ENCODE results near the gene ATXN1.

The ATXN1 gene

GRCh38 chr6:16496210-16496609 is 265.1 kb downstream of the ATXN1 start:
- H3K4me3 ChIP-seq (ENCODE audit: low read length), result no peak overlapping the region
- no peaks in the 10 kb centered on the region for H3K9me3 ChIP-seq (ENCODE audit: insufficient read depth, low read length)
- no peak overlapping the region for H2AFZ ChIP-seq (ENCODE audit: low read depth, low read length)
- H3K79me2 ChIP-seq (ENCODE audit: low read length), result no peaks in the 10 kb centered on the region
- H3K36me3 ChIP-seq (replicated peaks; ENCODE audit: low read depth, low read length), result no peaks in the 10 kb centered on the region
- H3K4me1 ChIP-seq (ENCODE audit: low read length), result peaks cover 32% of the 10 kb centered on the region
- H3K27me3 ChIP-seq (ENCODE audit: low read depth, low read length), result peaks cover 35% of the 10 kb centered on the region
- TF ChIP-seq EZH2phosphoT487 (IDR thresholded peaks at IDR 0.05; ENCODE audit: low read depth) (no peak), CTCF (IDR thresholded peaks at IDR 0.05; ENCODE audit: low read depth, low read length) (no peak)
- no peak overlapping the region for H3K9ac ChIP-seq (ENCODE audit: low read length)
- H3K4me2 ChIP-seq (ENCODE audit: low read length), result no peak overlapping the region
- no peak overlapping the region for H3K27ac ChIP-seq (ENCODE audit: low read length)
- peaks cover 2% of the 10 kb centered on the region; the same call in 1 of the 2 replicates for H4K20me1 ChIP-seq (ENCODE audit: insufficient read depth, low read length)

GRCh38 chr6:16494793-16495192 is 266.5 kb downstream of the ATXN1 start:
- Histone ChIP-seq H3K9me3 (ENCODE audit: insufficient read depth, low read length) (no peaks in the 10 kb centered on the region), H2AFZ (ENCODE audit: low read depth, low read length) (no peak overlapping the region), H4K20me1 (ENCODE audit: insufficient read depth, low read length) (peaks cover 2% of the 10 kb centered on the region; the same call in 1 of the 2 replicates), H3K27me3 (ENCODE audit: low read depth, low read length) (peaks cover 35% of the 10 kb centered on the region), H3K4me3 (ENCODE audit: low read length) (no peak overlapping the region), H3K79me2 (ENCODE audit: low read length) (no peaks in the 10 kb centered on the region), H3K27ac (ENCODE audit: low read length) (no peak overlapping the region), H3K36me3 (replicated peaks; ENCODE audit: low read depth, low read length) (no peaks in the 10 kb centered on the region), H3K9ac (ENCODE audit: low read length) (no peak overlapping the region), H3K4me2 (ENCODE audit: low read length) (peak overlapping the region; percentile 50), H3K4me1 (ENCODE audit: low read length) (peaks cover 32% of the 10 kb centered on the region)
- TF ChIP-seq CTCF (IDR thresholded peaks at IDR 0.05; ENCODE audit: low read depth, low read length) (no peak), EZH2phosphoT487 (IDR thresholded peaks at IDR 0.05; ENCODE audit: low read depth) (no peak)

GRCh38 chr6:16493802-16494201 is 267.5 kb downstream of the ATXN1 start:
- Histone ChIP-seq H3K4me1 (ENCODE audit: low read length) (peaks cover 32% of the 10 kb centered on the region), H2AFZ (ENCODE audit: low read depth, low read length) (no peak overlapping the region), H3K36me3 (replicated peaks; ENCODE audit: low read depth, low read length) (no peaks in the 10 kb centered on the region), H3K27me3 (ENCODE audit: low read depth, low read length) (peaks cover 43% of the 10 kb centered on the region), H3K9ac (ENCODE audit: low read length) (no peak overlapping the region), H4K20me1 (ENCODE audit: insufficient read depth, low read length) (peaks cover 2% of the 10 kb centered on the region; the same call in 1 of the 2 replicates), H3K79me2 (ENCODE audit: low read length) (no peaks in the 10 kb centered on the region), H3K4me2 (ENCODE audit: low read length) (no peak overlapping the region), H3K4me3 (ENCODE audit: low read length) (no peak overlapping the region), H3K27ac (ENCODE audit: low read length) (no peak overlapping the region), H3K9me3 (ENCODE audit: insufficient read depth, low read length) (no peaks in the 10 kb centered on the region)
- TF ChIP-seq CTCF (IDR thresholded peaks at IDR 0.05; ENCODE audit: low read depth, low read length) (no peak), EZH2phosphoT487 (IDR thresholded peaks at IDR 0.05; ENCODE audit: low read depth) (no peak)

- Histone ChIP-seq H3K9me3 (ENCODE audit: insufficient read depth, low read length) (no peaks in the 10 kb centered on the region), H3K27ac (ENCODE audit: low read length) (no peak overlapping the region), H3K27me3 (ENCODE audit: low read depth, low read length) (peaks cover 37% of the 10 kb centered on the region), H2AFZ (ENCODE audit: low read depth, low read length) (no peak overlapping the region), H4K20me1 (ENCODE audit: insufficient read depth, low read length) (peaks cover 2% of the 10 kb centered on the region; the same call in 1 of the 2 replicates), H3K36me3 (replicated peaks; ENCODE audit: low read depth, low read length) (no peaks in the 10 kb centered on the region), H3K4me1 (ENCODE audit: low read length) (peaks cover 32% of the 10 kb centered on the region), H3K4me2 (ENCODE audit: low read length) (peak overlapping the region; percentile 38), H3K4me3 (ENCODE audit: low read length) (no peak overlapping the region), H3K9ac (ENCODE audit: low read length) (no peak overlapping the region), H3K79me2 (ENCODE audit: low read length) (no peaks in the 10 kb centered on the region)
- TF ChIP-seq EZH2phosphoT487 (IDR thresholded peaks at IDR 0.05; ENCODE audit: low read depth), result no peak
- TF ChIP-seq CTCF (IDR thresholded peaks at IDR 0.05; ENCODE audit: low read depth, low read length), result no peak
Observed at GRCh38 chr6:16493112-16493511, 268.1 kb downstream of the ATXN1 start.
